ENCODE data around the gene LINC01488.

Gene LINC01488

GRCh38 chr11:69463995-69464960, 17.2 kb upstream of the LINC01488 start:
- Histone ChIP-seq H3K36me3 (ENCODE audit: control insufficient read depth, insufficient read depth, low read length) (no peaks in the 10 kb centered on the region), H3K23ac (ENCODE audit: low read length) (no peak overlapping the region), H4K5ac (ENCODE audit: low read length) (no peak overlapping the region), H3K4me1 (ENCODE audit: control insufficient read depth, low read depth, low read length) (no peaks in the 10 kb centered on the region), H3K56ac (ENCODE audit: low read length) (no peak overlapping the region), H4K8ac (ENCODE audit: low read depth, low read length) (no peak overlapping the region), H3K79me2 (ENCODE audit: control insufficient read depth, insufficient read depth, low read length) (no peaks in the 10 kb centered on the region), H3K4me3 (ENCODE audit: low read length) (no peak overlapping the region), H3K4me2 (ENCODE audit: low read length) (no peak overlapping the region), H3K27me3 (ENCODE audit: insufficient read depth, low read length, poor library complexity) (no peaks in the 10 kb centered on the region), H3K4ac (ENCODE audit: low read depth, low read length) (no peak overlapping the region), H3K9ac (ENCODE audit: low read length) (no peak overlapping the region), H2BK5ac (ENCODE audit: low read length) (no peak overlapping the region), H2AK5ac (ENCODE audit: low read length) (no peak overlapping the region), H3K79me1 (ENCODE audit: low read length) (no peaks in the 10 kb centered on the region), H3K27ac (ENCODE audit: low read depth, low read length) (no peak overlapping the region), H2BK120ac (ENCODE audit: low read depth, low read length) (no peak overlapping the region), H3K18ac (ENCODE audit: low read length) (no peak overlapping the region), H2BK15ac (replicated peaks; ENCODE audit: low read depth) (no peak overlapping the region)
- WGBS (ENCODE audit: extremely low coverage, insufficient coverage, low lambda C conversion rate) = no CpG with 5 or more reads among the region's 16 CpGs
- no peak for DNase-seq

- no peak overlapping the region for H3K56ac ChIP-seq (ENCODE audit: low read length)
- no peaks in the 10 kb centered on the region for H3K27me3 ChIP-seq (ENCODE audit: insufficient read depth, low read length, poor library complexity)
- no peaks in the 10 kb centered on the region for H3K79me2 ChIP-seq (ENCODE audit: control insufficient read depth, insufficient read depth, low read length)
- H3K27ac ChIP-seq (ENCODE audit: low read depth, low read length) = no peak overlapping the region
- H3K36me3 ChIP-seq (ENCODE audit: control insufficient read depth, insufficient read depth, low read length) = no peaks in the 10 kb centered on the region
- no peak overlapping the region for H4K5ac ChIP-seq (ENCODE audit: low read length)
- no peak overlapping the region for H3K4ac ChIP-seq (ENCODE audit: low read depth, low read length)
- H2AK5ac ChIP-seq (ENCODE audit: low read length) = no peak overlapping the region
- H3K9ac ChIP-seq (ENCODE audit: low read length) = no peak overlapping the region
- no peak overlapping the region for H2BK5ac ChIP-seq (ENCODE audit: low read length)
- no CpG with 5 or more reads among the region's 17 CpGs for WGBS (ENCODE audit: extremely low coverage, insufficient coverage, low lambda C conversion rate)
- H3K4me2 ChIP-seq (ENCODE audit: low read length) = no peak overlapping the region
- H3K23ac ChIP-seq (ENCODE audit: low read length) = no peak overlapping the region
- H4K8ac ChIP-seq (ENCODE audit: low read depth, low read length) = no peak overlapping the region
- no peak for DNase-seq
- no peak overlapping the region for H2BK15ac ChIP-seq (replicated peaks; ENCODE audit: low read depth)
- no peak overlapping the region for H3K4me3 ChIP-seq (ENCODE audit: low read length)
- H3K18ac ChIP-seq (ENCODE audit: low read length) = no peak overlapping the region
- H3K79me1 ChIP-seq (ENCODE audit: low read length) = no peaks in the 10 kb centered on the region
- H2BK120ac ChIP-seq (ENCODE audit: low read depth, low read length) = no peak overlapping the region
- no peaks in the 10 kb centered on the region for H3K4me1 ChIP-seq (ENCODE audit: control insufficient read depth, low read depth, low read length)
These were observed 16.0 kb upstream of the LINC01488 start for GRCh38 chr11:69465236-69466000.

DNA sequence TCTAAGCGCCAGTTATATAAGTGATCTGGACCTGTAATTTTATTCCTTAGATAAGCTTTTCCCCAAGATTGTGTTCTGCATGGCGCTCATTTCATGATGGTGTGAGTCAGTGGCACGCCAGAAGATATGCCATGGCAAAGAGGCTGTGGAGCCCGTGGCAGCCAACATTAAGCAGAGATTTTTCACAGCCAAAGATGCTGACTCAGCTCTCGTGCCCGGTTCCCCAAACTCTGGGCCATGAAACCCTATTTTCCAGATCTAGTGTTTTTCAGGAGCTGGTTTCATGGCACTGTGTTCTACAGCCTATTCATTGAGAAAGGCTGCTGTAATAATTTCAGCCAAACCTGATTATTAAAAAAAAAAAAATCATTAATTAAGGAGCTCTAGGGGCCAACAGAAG, 15.4 kb upstream of the LINC01488 start:
- no CpG with 5 or more reads among the region's 6 CpGs for WGBS (ENCODE audit: extremely low coverage, insufficient coverage, low lambda C conversion rate)
- Histone ChIP-seq H3K4ac (ENCODE audit: low read depth, low read length) (no peak overlapping the region), H3K4me2 (ENCODE audit: low read length) (no peak overlapping the region), H3K27me3 (ENCODE audit: insufficient read depth, low read length, poor library complexity) (no peaks in the 10 kb centered on the region), H3K79me2 (ENCODE audit: control insufficient read depth, insufficient read depth, low read length) (no peaks in the 10 kb centered on the region), H2BK5ac (ENCODE audit: low read length) (no peak overlapping the region), H3K79me1 (ENCODE audit: low read length) (no peaks in the 10 kb centered on the region), H4K5ac (ENCODE audit: low read length) (no peak overlapping the region), H3K23ac (ENCODE audit: low read length) (no peak overlapping the region), H3K36me3 (ENCODE audit: control insufficient read depth, insufficient read depth, low read length) (no peaks in the 10 kb centered on the region), H2AK5ac (ENCODE audit: low read length) (no peak overlapping the region), H3K9ac (ENCODE audit: low read length) (no peak overlapping the region), H3K4me1 (ENCODE audit: control insufficient read depth, low read depth, low read length) (no peaks in the 10 kb centered on the region), H3K4me3 (ENCODE audit: low read length) (no peak overlapping the region), H3K56ac (ENCODE audit: low read length) (no peak overlapping the region), H4K8ac (ENCODE audit: low read depth, low read length) (no peak overlapping the region), H2BK120ac (ENCODE audit: low read depth, low read length) (no peak overlapping the region), H3K18ac (ENCODE audit: low read length) (no peak overlapping the region), H3K27ac (ENCODE audit: low read depth, low read length) (no peak overlapping the region), H2BK15ac (replicated peaks; ENCODE audit: low read depth) (no peak overlapping the region)
- DNase-seq = no peak

DNA sequence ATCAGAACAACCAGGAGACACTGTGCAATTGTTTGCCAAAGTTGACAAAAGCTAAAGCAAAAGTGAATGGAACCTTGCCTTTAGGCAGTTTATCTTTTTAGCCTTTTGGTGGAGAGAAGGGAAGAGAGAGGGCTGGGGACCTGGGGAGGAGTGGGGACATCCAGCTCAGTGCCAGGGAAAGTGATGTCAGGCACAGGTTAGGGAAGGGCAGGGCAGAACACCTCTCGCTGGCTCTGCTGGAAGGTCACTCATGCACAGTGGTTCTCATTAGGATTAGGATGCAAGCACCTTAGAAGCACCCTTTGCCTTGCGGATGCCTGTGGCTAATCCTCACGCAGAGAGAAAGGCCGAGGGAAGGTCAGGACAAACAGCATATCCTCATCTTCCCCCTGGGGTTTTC, 14.3 kb upstream of the LINC01488 start:
- no CpG with 5 or more reads among the region's 4 CpGs for WGBS (ENCODE audit: extremely low coverage, insufficient coverage, low lambda C conversion rate)
- no peak overlapping the region for H4K8ac ChIP-seq (ENCODE audit: low read depth, low read length)
- H3K79me2 ChIP-seq (ENCODE audit: control insufficient read depth, insufficient read depth, low read length) = no peaks in the 10 kb centered on the region
- H3K23ac ChIP-seq (ENCODE audit: low read length) = no peak overlapping the region
- no peak overlapping the region for H2AK5ac ChIP-seq (ENCODE audit: low read length)
- no peak overlapping the region for H3K56ac ChIP-seq (ENCODE audit: low read length)
- H3K27ac ChIP-seq (ENCODE audit: low read depth, low read length) = no peak overlapping the region
- no peak overlapping the region for H3K18ac ChIP-seq (ENCODE audit: low read length)
- no peaks in the 10 kb centered on the region for H3K27me3 ChIP-seq (ENCODE audit: insufficient read depth, low read length, poor library complexity)
- H3K4me2 ChIP-seq (ENCODE audit: low read length) = no peak overlapping the region
- H3K4me1 ChIP-seq (ENCODE audit: control insufficient read depth, low read depth, low read length) = no peaks in the 10 kb centered on the region
- H3K9ac ChIP-seq (ENCODE audit: low read length) = no peak overlapping the region
- H2BK120ac ChIP-seq (ENCODE audit: low read depth, low read length) = no peak overlapping the region
- no peak overlapping the region for H4K5ac ChIP-seq (ENCODE audit: low read length)
- H2BK5ac ChIP-seq (ENCODE audit: low read length) = no peak overlapping the region
- no peak overlapping the region for H3K4ac ChIP-seq (ENCODE audit: low read depth, low read length)
- H3K36me3 ChIP-seq (ENCODE audit: control insufficient read depth, insufficient read depth, low read length) = no peaks in the 10 kb centered on the region
- no peak for DNase-seq
- H3K4me3 ChIP-seq (ENCODE audit: low read length) = no peak overlapping the region
- H2BK15ac ChIP-seq (replicated peaks; ENCODE audit: low read depth) = no peak overlapping the region
- no peaks in the 10 kb centered on the region for H3K79me1 ChIP-seq (ENCODE audit: low read length)

DNA sequence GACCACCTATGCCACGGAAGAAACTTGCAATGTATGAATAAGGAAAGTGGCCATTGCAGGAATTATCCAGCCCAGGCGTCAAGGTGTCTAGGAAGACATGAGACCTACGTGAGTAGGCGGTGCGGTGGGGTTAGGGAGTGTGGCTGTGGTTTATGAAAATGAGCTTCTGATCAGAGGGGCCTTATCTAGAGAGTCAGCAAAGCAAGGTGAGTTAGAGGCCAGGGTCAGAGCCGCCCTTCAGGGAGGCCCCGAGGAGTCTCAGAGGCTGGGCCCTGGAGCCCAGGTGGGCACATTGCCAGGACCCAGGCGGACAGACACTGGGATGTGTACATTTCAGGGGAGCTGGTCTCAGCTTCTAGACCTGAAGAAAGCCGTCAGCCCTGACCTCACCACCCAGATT, 13.8 kb upstream of the LINC01488 start:
- DNase-seq = no peak
- Histone ChIP-seq H3K18ac (ENCODE audit: low read length) (no peak overlapping the region), H2BK120ac (ENCODE audit: low read depth, low read length) (no peak overlapping the region), H3K23ac (ENCODE audit: low read length) (no peak overlapping the region), H3K4me3 (ENCODE audit: low read length) (no peak overlapping the region), H3K4ac (ENCODE audit: low read depth, low read length) (no peak overlapping the region), H2BK15ac (replicated peaks; ENCODE audit: low read depth) (no peak overlapping the region), H3K79me2 (ENCODE audit: control insufficient read depth, insufficient read depth, low read length) (no peaks in the 10 kb centered on the region), H3K4me1 (ENCODE audit: control insufficient read depth, low read depth, low read length) (no peaks in the 10 kb centered on the region), H2BK5ac (ENCODE audit: low read length) (no peak overlapping the region), H3K4me2 (ENCODE audit: low read length) (no peak overlapping the region), H2AK5ac (ENCODE audit: low read length) (no peak overlapping the region), H3K9ac (ENCODE audit: low read length) (no peak overlapping the region), H4K8ac (ENCODE audit: low read depth, low read length) (no peak overlapping the region), H3K27me3 (ENCODE audit: insufficient read depth, low read length, poor library complexity) (no peaks in the 10 kb centered on the region), H3K56ac (ENCODE audit: low read length) (no peak overlapping the region), H3K27ac (ENCODE audit: low read depth, low read length) (no peak overlapping the region), H3K79me1 (ENCODE audit: low read length) (no peaks in the 10 kb centered on the region), H3K36me3 (ENCODE audit: control insufficient read depth, insufficient read depth, low read length) (no peaks in the 10 kb centered on the region), H4K5ac (ENCODE audit: low read length) (no peak overlapping the region)
- WGBS (ENCODE audit: extremely low coverage, insufficient coverage, low lambda C conversion rate) = no CpG with 5 or more reads among the region's 9 CpGs

All from mesendoderm (in vitro differentiated cells).